Mesothelial cell of epicardium (in vitro differentiated cells): ENCODE data around the gene TMEM45A. TPM values are rescaled to one million over a fixed set of nuclear protein-coding genes. Genes with fewer than 3 reads are reported as not detected.
"Not testable (repeated sequence)": the region's sequence is repeated elsewhere in the genome, so short reads cannot be mapped to it uniquely, and the experiment has no call there.

ENCODE experiments used
- DNase-seq, 2 experiments: peaks; one replicate each; pipeline ENCODE4 v3.0.0; 2021; ENCODE audit warnings: low spot score in 2 of 2; ENCODE audit not compliant: unreplicated experiment in 2 of 2
- H3K27ac Mint-ChIP-seq: 2 replicates; pipeline ENCODE4 v1.8.0; 2021; ENCODE audit warnings: mixed read lengths
- H3K27me3 Mint-ChIP-seq: 2 replicates; pipeline ENCODE4 v1.8.0; 2021; ENCODE audit warnings: low read depth, mixed read lengths
- H3K36me3 Mint-ChIP-seq: 2 replicates; pipeline ENCODE4 v1.8.0; 2021; ENCODE audit warnings: mixed read lengths
- H3K4me1 Mint-ChIP-seq: 2 replicates; pipeline ENCODE4 v1.8.0; 2021; ENCODE audit warnings: mixed read lengths
- H3K4me3 Mint-ChIP-seq: 2 replicates; pipeline ENCODE4 v1.8.0; 2021; ENCODE audit warnings: mild to moderate bottlenecking, moderate library complexity, mixed read lengths
- H3K9me3 Mint-ChIP-seq: 2 replicates; pipeline ENCODE4 v1.8.0; 2021; ENCODE audit warnings: mixed read lengths
- total RNA-seq: library from RNA; stranded (reverse); gene quantifications from 3 replicates; pipeline ENCODE4 v1.2.1, GENCODE V29; 2021
- TF ChIP-seq, protein P1 (sequence below): fragments of 200-600 bp; sonication (generic); IDR thresholded peaks from one replicate; pipeline ENCODE4 v1.5.0; 2021; ENCODE audit warnings: antibody characterized with exemption; ENCODE audit not compliant: unreplicated experiment

TMEM45A gene, protein sequence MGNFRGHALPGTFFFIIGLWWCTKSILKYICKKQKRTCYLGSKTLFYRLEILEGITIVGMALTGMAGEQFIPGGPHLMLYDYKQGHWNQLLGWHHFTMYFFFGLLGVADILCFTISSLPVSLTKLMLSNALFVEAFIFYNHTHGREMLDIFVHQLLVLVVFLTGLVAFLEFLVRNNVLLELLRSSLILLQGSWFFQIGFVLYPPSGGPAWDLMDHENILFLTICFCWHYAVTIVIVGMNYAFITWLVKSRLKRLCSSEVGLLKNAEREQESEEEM
- total RNA-seq, result 20.8 to 25.7 TPM (median 24.0 TPM) in 3 replicates

DNA sequence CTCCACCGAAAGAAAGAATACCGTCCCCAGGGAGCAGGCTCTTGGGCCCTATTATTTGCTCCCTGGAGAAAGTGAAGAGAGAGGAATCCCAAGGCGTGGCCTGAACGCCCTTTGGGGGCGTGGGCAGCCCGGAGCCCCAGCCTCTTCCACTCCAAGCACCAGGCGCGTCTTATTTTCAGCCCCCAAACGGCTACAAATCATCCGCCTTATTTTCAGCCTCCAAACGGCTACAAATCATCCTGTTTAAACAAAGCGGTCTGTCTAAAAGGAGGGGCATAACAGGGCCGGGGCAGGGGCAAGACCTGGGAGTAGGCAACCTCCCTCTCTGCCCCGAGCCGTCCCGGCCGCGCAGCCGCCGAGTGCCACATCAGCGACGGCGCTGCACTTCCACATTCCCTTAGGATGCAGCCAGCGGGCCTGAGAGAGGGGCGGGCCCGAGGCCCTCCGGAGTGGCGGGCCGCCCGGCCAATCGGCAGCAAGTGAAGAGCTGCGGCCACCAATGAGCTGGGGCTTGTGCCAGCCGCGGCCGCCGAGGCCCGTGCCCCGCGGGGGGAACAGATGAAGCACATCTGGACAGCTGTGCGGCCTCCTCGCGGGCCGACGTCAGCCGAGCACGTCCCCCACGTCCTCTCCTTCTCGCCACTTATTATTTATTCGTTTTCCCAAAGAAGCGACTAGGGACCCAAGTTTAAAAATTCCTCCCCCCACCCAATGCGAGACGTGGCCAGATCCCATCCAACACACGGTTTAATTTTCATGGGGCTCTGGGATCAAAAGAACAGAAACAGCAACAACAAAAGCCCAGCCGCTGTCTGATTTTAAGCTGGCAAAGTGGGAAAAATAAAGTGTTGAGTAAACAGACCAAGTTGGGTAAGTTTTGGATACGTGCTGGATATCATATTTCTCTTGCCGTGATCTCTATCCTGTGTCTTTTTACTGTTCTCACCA lies at the start of gene TMEM45A:
TSS of gene TMEM45A (plus strand) at position 561 of the 948 bp plus-strand sequence. CDS start 62,593 bp downstream, outside the sequence.
- Mint-ChIP-seq H3K27me3 (peaks cover 17% of the 10 kb centered on the region), H3K27ac (peak within 1 kb of the TSS; percentile 97), H3K36me3 (no peaks in the 10 kb centered on the region), H3K9me3 (peaks cover 8% of the 10 kb centered on the region), H3K4me1 (peaks cover 10% of the 10 kb centered on the region), H3K4me3 (peak within 1 kb of the TSS; percentile 90)
- peak; percentile 95 to 98 for DNase-seq
- TF ChIP-seq, protein P1, sequence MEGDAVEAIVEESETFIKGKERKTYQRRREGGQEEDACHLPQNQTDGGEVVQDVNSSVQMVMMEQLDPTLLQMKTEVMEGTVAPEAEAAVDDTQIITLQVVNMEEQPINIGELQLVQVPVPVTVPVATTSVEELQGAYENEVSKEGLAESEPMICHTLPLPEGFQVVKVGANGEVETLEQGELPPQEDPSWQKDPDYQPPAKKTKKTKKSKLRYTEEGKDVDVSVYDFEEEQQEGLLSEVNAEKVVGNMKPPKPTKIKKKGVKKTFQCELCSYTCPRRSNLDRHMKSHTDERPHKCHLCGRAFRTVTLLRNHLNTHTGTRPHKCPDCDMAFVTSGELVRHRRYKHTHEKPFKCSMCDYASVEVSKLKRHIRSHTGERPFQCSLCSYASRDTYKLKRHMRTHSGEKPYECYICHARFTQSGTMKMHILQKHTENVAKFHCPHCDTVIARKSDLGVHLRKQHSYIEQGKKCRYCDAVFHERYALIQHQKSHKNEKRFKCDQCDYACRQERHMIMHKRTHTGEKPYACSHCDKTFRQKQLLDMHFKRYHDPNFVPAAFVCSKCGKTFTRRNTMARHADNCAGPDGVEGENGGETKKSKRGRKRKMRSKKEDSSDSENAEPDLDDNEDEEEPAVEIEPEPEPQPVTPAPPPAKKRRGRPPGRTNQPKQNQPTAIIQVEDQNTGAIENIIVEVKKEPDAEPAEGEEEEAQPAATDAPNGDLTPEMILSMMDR, result no peak

DNA sequence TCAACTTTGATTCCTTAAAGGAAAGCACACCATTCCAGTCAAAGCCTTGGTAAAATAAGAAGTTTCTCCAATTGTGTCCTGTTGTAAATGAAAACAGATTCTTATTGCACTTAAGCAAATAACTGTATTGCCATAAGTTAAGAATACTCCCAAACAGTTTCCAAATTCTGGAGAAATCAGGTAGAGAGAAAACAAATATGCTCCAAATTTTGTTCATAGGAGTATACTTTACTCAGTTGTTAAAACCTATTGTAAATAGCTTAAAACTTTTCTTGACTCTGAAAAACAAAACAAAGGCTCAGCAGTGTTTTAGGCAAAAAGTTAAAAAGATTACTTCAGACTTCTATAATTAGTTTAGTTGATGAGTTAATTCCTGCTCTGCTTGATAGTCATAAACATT lies 48.7 kb upstream of the TMEM45A start:
- DNase-seq, result no peak
- H3K4me1 Mint-ChIP-seq, result no peaks in the 10 kb centered on the region
- no peaks in the 10 kb centered on the region for H3K27me3 Mint-ChIP-seq
- H3K27ac Mint-ChIP-seq, result no peak overlapping the region
- peaks cover 13% of the 10 kb centered on the region for H3K36me3 Mint-ChIP-seq
- no peak overlapping the region for H3K4me3 Mint-ChIP-seq
- TF ChIP-seq, protein P1, result no peak
- H3K9me3 Mint-ChIP-seq, result peaks cover 32% of the 10 kb centered on the region

DNA sequence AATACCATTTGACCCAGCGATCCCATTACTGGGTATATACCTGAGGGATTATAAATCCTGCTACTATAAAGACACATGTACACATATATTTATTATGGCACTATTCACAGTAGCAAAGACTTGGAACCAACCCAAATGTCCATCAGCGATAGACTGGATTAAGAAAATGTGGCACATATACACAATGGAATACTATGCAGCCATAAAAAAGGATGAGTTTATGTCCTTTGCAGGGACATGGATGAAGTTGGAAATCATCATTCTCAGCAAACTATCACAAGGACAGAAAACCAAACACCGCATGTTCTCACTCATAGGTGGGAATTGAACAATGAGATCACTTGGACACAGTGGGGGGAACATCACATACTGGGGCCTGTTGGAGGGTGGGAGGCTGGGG lies 45.4 kb upstream of the TMEM45A start:
- H3K27me3 Mint-ChIP-seq, DNase-seq, H3K4me3 Mint-ChIP-seq, H3K4me1 Mint-ChIP-seq, H3K27ac Mint-ChIP-seq: not testable (repeated sequence)
- H3K9me3 Mint-ChIP-seq, result peaks cover 31% of the 10 kb centered on the region
- peaks cover 13% of the 10 kb centered on the region for H3K36me3 Mint-ChIP-seq

DNA sequence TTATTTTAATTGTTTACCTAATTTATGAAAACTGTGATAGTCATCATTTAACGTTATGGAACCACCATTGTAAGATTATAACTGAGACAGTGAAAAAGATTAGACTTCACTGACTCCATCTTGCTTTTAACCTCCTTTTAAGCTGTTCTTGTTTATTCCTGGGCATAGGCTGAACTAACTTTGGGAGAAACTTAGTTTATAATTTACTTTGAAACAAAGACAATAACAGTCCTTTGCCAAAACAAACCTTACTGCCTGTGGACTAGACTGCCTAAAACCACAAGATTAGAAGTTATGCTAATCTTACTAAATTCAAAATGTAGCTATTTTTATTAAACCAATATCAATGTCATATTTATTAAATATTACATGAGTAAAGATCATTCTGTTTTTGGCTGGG lies 44.3 kb upstream of the TMEM45A start:
- H3K9me3 Mint-ChIP-seq, result peaks cover 22% of the 10 kb centered on the region

DNA sequence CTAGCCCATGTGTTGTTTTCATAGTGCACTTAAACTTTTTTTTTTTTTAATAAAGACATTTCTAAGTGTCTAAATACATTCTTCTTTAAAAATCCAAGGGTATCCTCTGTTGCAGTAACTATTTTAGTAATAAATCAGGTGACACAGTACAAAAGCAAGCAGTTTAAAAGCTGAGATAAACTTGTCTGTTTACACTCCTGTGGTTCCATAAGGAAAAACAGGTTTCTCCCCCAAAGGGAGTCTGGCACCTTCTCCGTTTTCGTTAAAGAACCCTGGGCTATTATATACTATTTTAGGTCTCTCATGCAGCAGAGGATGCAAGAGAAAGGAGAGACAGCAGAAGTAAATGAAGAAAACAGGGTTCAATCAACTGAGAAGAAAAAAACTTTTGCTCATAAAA lies 43.2 kb upstream of the TMEM45A start:
- Mint-ChIP-seq H3K36me3 (peaks cover 11% of the 10 kb centered on the region), H3K9me3 (peaks cover 19% of the 10 kb centered on the region), H3K4me1 (no peaks in the 10 kb centered on the region), H3K27me3 (no peaks in the 10 kb centered on the region), H3K4me3 (no peak overlapping the region), H3K27ac (no peak overlapping the region)
- TF ChIP-seq, protein P1, result no peak
- no peak for DNase-seq

More for the DNA sequence above, 44.3 kb upstream of the TMEM45A start:
- Mint-ChIP-seq H3K4me3 (no peak overlapping the region), H3K27ac (no peak overlapping the region), H3K36me3 (peaks cover 13% of the 10 kb centered on the region), H3K4me1 (no peaks in the 10 kb centered on the region), H3K27me3 (no peaks in the 10 kb centered on the region)
- TF ChIP-seq, protein P1, result no peak
- no peak for DNase-seq

DNA sequence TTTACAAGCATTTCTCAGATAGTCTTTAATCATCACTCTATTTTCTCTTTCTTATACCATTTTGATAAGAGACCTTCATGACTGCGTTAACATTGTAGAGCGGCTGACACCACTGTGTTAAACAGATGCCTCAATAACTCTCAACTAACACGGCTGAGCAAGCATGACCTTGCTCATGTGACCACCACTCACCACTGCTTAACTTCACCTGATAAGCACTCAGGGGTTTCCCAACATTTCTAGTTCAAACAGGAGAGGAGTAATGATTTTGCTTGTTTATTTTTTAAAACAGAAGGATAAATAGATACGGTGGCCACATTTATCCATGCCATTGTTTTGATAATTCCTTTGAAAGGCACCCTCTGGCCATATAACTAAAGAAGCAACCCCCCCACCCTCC lies 37.7 kb upstream of the TMEM45A start:
- H3K4me3 Mint-ChIP-seq, result no peak overlapping the region
- DNase-seq, result no peak
- no peak overlapping the region for H3K27ac Mint-ChIP-seq
- no peaks in the 10 kb centered on the region for H3K27me3 Mint-ChIP-seq
- H3K9me3 Mint-ChIP-seq, result no peaks in the 10 kb centered on the region
- H3K4me1 Mint-ChIP-seq, result no peaks in the 10 kb centered on the region
- TF ChIP-seq, protein P1, result no peak
- H3K36me3 Mint-ChIP-seq, result peaks cover 4% of the 10 kb centered on the region
